Caco-2 (cell line): ENCODE data around the gene RIPPLY3. TPM values are rescaled to one million over a fixed set of nuclear protein-coding genes. Genes with fewer than 3 reads are reported as not detected.
"Not testable (repeated sequence)": the region's sequence is repeated elsewhere in the genome, so short reads cannot be mapped to it uniquely, and the experiment has no call there.

Experiments
- BruUV-seq: library from RNA; stranded (reverse); fragments of 400-500 nt; replicated peaks from 2 replicates; lab custom pipeline; 2021; lab: Mats Ljungman, UMichigan
- CTCF ChIA-PET: fragments of 300-600 bp; sonication (Branson Sonifier 250); formaldehyde crosslinking; loops from one replicate; lab custom pipeline; 2022; ENCODE audit warnings: antibody characterized with exemption; lab: Charles Lee
- POLR2A ChIA-PET: fragments of 300-600 bp; sonication (Branson Sonifier 250); formaldehyde crosslinking; loops from one replicate; lab custom pipeline; 2022; ENCODE audit warnings: antibody characterized with exemption; lab: Charles Lee
- DNase-seq, 2 experiments: peaks; one replicate each; pipeline versions ENCODE4 v3.0.0 to v3.0.0-alpha.2; 2020 to 2022
- H3K27me3 ChIP-seq: replicated peaks from 2 replicates; pipeline ENCODE4 v1.6.0; 2011; ENCODE audit warnings: low read length; ENCODE audit not compliant: control insufficient read depth, insufficient read depth
- H3K36me3 ChIP-seq: 2 replicates; pipeline ENCODE4 v1.5.1; 2011; ENCODE audit warnings: low read length; ENCODE audit not compliant: control insufficient read depth, insufficient read depth
- H3K4me1 ChIP-seq: fragments of 250-450 bp; sonication (Bioruptor Pico); 2 replicates; pipeline ENCODE4 v1.5.1; 2020; ENCODE audit warnings: mild to moderate bottlenecking
- H3K4me3 ChIP-seq: 2 replicates; pipeline ENCODE4 v1.5.1; 2011; ENCODE audit warnings: low read depth, mild to moderate bottlenecking, control low read depth, low read length
- H3K9me3 ChIP-seq: fragments of 250-450 bp; sonication (Bioruptor Pico); 2 replicates; pipeline ENCODE4 v1.5.1; 2020; ENCODE audit warnings: mild to moderate bottlenecking, moderate library complexity
- H3K27ac Mint-ChIP-seq: one replicate; pipeline ENCODE4 v1.8.0; 2022; ENCODE audit warnings: mixed read lengths; ENCODE audit not compliant: unreplicated experiment
- H3K27me3 Mint-ChIP-seq: one replicate; pipeline ENCODE4 v1.8.0; 2022; ENCODE audit warnings: mixed read lengths; ENCODE audit not compliant: insufficient read depth, unreplicated experiment
- H3K36me3 Mint-ChIP-seq: one replicate; pipeline ENCODE4 v1.8.0; 2022; ENCODE audit warnings: mild to moderate bottlenecking, mixed read lengths; ENCODE audit not compliant: insufficient read depth, unreplicated experiment
- H3K4me1 Mint-ChIP-seq: one replicate; pipeline ENCODE4 v1.8.0; 2022; ENCODE audit warnings: low read depth, mixed read lengths; ENCODE audit not compliant: unreplicated experiment
- H3K4me3 Mint-ChIP-seq: one replicate; pipeline ENCODE4 v1.8.0; 2022; ENCODE audit warnings: mild to moderate bottlenecking, moderate library complexity, mixed read lengths; ENCODE audit not compliant: unreplicated experiment
- H3K9me3 Mint-ChIP-seq: one replicate; pipeline ENCODE4 v1.8.0; 2022; ENCODE audit warnings: mixed read lengths; ENCODE audit not compliant: unreplicated experiment
- CTCF ChIP-seq, 2 experiments: fragments of 200-600 bp in 1 of 2; IDR thresholded peaks; 1 replicate in 1 of 2; 2 replicates in 1 of 2; pipeline versions ENCODE4 v1.5.1 to v1.8.0; 2011 to 2022; ENCODE audit warnings: antibody characterized with exemption in 1 of 2, control low read depth in 1 of 2, inconsistent platforms in 1 of 2, low read depth in 1 of 2, low read length in 1 of 2, mild to moderate bottlenecking in 1 of 2, moderate library complexity in 1 of 2; ENCODE audit not compliant: insufficient read depth in 1 of 2, severe bottlenecking in 1 of 2, unreplicated experiment in 1 of 2
- intact Hi-C: fragments of 100-400 bp; cut with micrococcal nuclease; formaldehyde crosslinking; loops from one replicate; pipeline ENCODE4 v1.10.0; 2022; ENCODE audit not compliant: unreplicated experiment
- total RNA-seq: library from RNA; stranded (reverse); gene quantifications from 2 replicates; pipeline ENCODE4 v1.2.3, GENCODE V29; 2022

The RIPPLY3 gene
- total RNA-seq, 1 experiment from 2014 or later = 0.91 TPM

- H3K27me3 ChIP-seq = no peaks in the 10 kb centered on the region
- CTCF ChIA-PET = interaction anchor here (0.6 kb wide), 1 partner anchor 21 kb away, joined by 3 read pairs; no protein-coding TSS in a partner anchor
- H3K4me1 ChIP-seq = no peaks in the 10 kb centered on the region
- no peaks in the 10 kb centered on the region for H3K27me3 Mint-ChIP-seq
- no peak overlapping the region for H3K4me3 Mint-ChIP-seq
- no peak overlapping the region for H3K27ac Mint-ChIP-seq
- BruUV-seq = no TSS peak
- POLR2A ChIA-PET = no interaction called here
- H3K4me3 ChIP-seq = no peak overlapping the region
- H3K4me1 Mint-ChIP-seq = no peaks in the 10 kb centered on the region
- H3K9me3 ChIP-seq = no peaks in the 10 kb centered on the region
- H3K36me3 ChIP-seq = no peaks in the 10 kb centered on the region
- H3K36me3 Mint-ChIP-seq = no peaks in the 10 kb centered on the region
- H3K9me3 Mint-ChIP-seq = no peaks in the 10 kb centered on the region
- no peak for TF ChIP-seq CTCF (IDR thresholded peaks at IDR 0.05; ENCODE audit: insufficient read depth in 1 of 2, low read depth in 1 of 2, low read length in 1 of 2, severe bottlenecking in 1 of 2, unreplicated experiment in 1 of 2)
- DNase-seq = no peak
- intact Hi-C loops = no loop called here
These were observed 24.4 kb downstream of the RIPPLY3 start for GRCh38 chr21:37030864-37031263.

- Mint-ChIP-seq H3K4me3 (no peak overlapping the region), H3K36me3 (no peaks in the 10 kb centered on the region), H3K9me3 (no peaks in the 10 kb centered on the region), H3K27ac (no peak overlapping the region), H3K27me3 (no peaks in the 10 kb centered on the region), H3K4me1 (no peaks in the 10 kb centered on the region)
- Histone ChIP-seq H3K27me3 (no peaks in the 10 kb centered on the region), H3K4me3 (no peak overlapping the region), H3K4me1 (no peaks in the 10 kb centered on the region), H3K9me3 (no peaks in the 10 kb centered on the region), H3K36me3 (no peaks in the 10 kb centered on the region)
- TF ChIP-seq CTCF (IDR thresholded peaks at IDR 0.05; ENCODE audit: insufficient read depth in 1 of 2, low read depth in 1 of 2, low read length in 1 of 2, severe bottlenecking in 1 of 2, unreplicated experiment in 1 of 2) = no peak
- ChIA-PET CTCF (no interaction called here), POLR2A (no interaction called here)
- DNase-seq = no peak
- no TSS peak for BruUV-seq
- intact Hi-C loops = no loop called here
These were observed 25.8 kb downstream of the RIPPLY3 start for GRCh38 chr21:37032293-37032692.

GRCh38 chr21:37032877-37033471 lies 26.5 kb downstream of the RIPPLY3 start:
- ChIA-PET CTCF (no interaction called here), POLR2A (no interaction called here)
- Mint-ChIP-seq H3K4me3 (no peak overlapping the region), H3K4me1 (no peaks in the 10 kb centered on the region), H3K27ac (no peak overlapping the region), H3K27me3 (no peaks in the 10 kb centered on the region), H3K36me3 (no peaks in the 10 kb centered on the region), H3K9me3 (no peaks in the 10 kb centered on the region)
- Histone ChIP-seq H3K9me3 (no peaks in the 10 kb centered on the region), H3K27me3 (no peaks in the 10 kb centered on the region), H3K4me3 (no peak overlapping the region), H3K4me1 (no peaks in the 10 kb centered on the region), H3K36me3 (no peaks in the 10 kb centered on the region)
- intact Hi-C loops = no loop called here
- BruUV-seq = no TSS peak
- no peak for DNase-seq
- TF ChIP-seq CTCF (IDR thresholded peaks at IDR 0.05; ENCODE audit: insufficient read depth in 1 of 2, low read depth in 1 of 2, low read length in 1 of 2, severe bottlenecking in 1 of 2, unreplicated experiment in 1 of 2) = no peak

GRCh38 chr21:37034394-37034793 lies 27.9 kb downstream of the RIPPLY3 start:
- POLR2A ChIA-PET, intact Hi-C loops, CTCF ChIA-PET: not testable (repeated sequence)

More at GRCh38 chr21:37034394-37034793, 27.9 kb downstream of the RIPPLY3 start:
- DNase-seq, H3K4me3 Mint-ChIP-seq, H3K27me3 ChIP-seq, H3K4me3 ChIP-seq, H3K9me3 ChIP-seq, BruUV-seq, H3K36me3 Mint-ChIP-seq, H3K9me3 Mint-ChIP-seq, H3K27me3 Mint-ChIP-seq, H3K27ac Mint-ChIP-seq, H3K4me1 Mint-ChIP-seq, H3K4me1 ChIP-seq, H3K36me3 ChIP-seq: not testable (repeated sequence)
